Stimulated activated CD8-positive, alpha-beta memory T cell treated with anti-CD3 and anti-CD28 coated beads, Interleukin-15, amount 100 ng/mL, for 1 hour (primary cell): Measurements from ENCODE around the gene ADARB2.
"Not testable (repeated sequence)": the region's sequence is repeated elsewhere in the genome, so short reads cannot be mapped to it uniquely, and the experiment has no call there.

Source experiments
- DNase-seq: peaks from one replicate; pipeline ENCODE4 v3.0.0-alpha.2; 2020; ENCODE audit warnings: low read depth

The ADARB2 gene

GRCh38 chr10:1169981-1170866 lies 567.1 kb downstream of the ADARB2 start:
- DNase-seq = no peak

- DNase-seq = no peak
Observed at GRCh38 chr10:1169186-1169885, 568.0 kb downstream of the ADARB2 start.

GRCh38 chr10:1168763-1169162 lies 568.6 kb downstream of the ADARB2 start:
- DNase-seq = no peak

GRCh38 chr10:1166828-1167275 lies 570.5 kb downstream of the ADARB2 start:
- no peak for DNase-seq

GRCh38 chr10:1166101-1166827 lies 571.1 kb downstream of the ADARB2 start:
- DNase-seq = no peak

- DNase-seq = no peak
Observed at GRCh38 chr10:1163831-1164230, 573.5 kb downstream of the ADARB2 start.

- no peak for DNase-seq
Observed at GRCh38 chr10:1163204-1163660, 574.1 kb downstream of the ADARB2 start.

GRCh38 chr10:1162481-1163203 lies 574.7 kb downstream of the ADARB2 start:
- no peak for DNase-seq

GRCh38 chr10:1161315-1161673 lies 576.0 kb downstream of the ADARB2 start:
- DNase-seq = not testable (repeated sequence)

- no peak for DNase-seq
Observed at GRCh38 chr10:1160561-1161314, 576.6 kb downstream of the ADARB2 start.

- DNase-seq = no peak
Observed at GRCh38 chr10:1159131-1160061, 577.9 kb downstream of the ADARB2 start.

GRCh38 chr10:1158536-1158935 lies 578.8 kb downstream of the ADARB2 start:
- DNase-seq = not testable (repeated sequence)

GRCh38 chr10:1158066-1158465 lies 579.3 kb downstream of the ADARB2 start:
- no peak for DNase-seq

GRCh38 chr10:1157615-1157933 lies 579.8 kb downstream of the ADARB2 start:
- DNase-seq = no peak

- DNase-seq = no peak
Observed at GRCh38 chr10:1156921-1157614, 580.3 kb downstream of the ADARB2 start.

GRCh38 chr10:1156616-1156886 lies 580.8 kb downstream of the ADARB2 start:
- DNase-seq = no peak

- no peak for DNase-seq
Observed at GRCh38 chr10:1155791-1156615, 581.3 kb downstream of the ADARB2 start.

GRCh38 chr10:1154531-1155295 lies 582.6 kb downstream of the ADARB2 start:
- DNase-seq = no peak
